HEK293 (cell line): Measurements from ENCODE around the gene ZNF217.

ENCODE experiments used
- CTCF ChIA-PET: fragments of 350-600 bp; formaldehyde crosslinking; extraction: SDS; loops from one replicate; lab custom pipeline; 2021; ENCODE audit warnings: antibody characterized with exemption; lab: Yijun Ruan, JAX
- POLR2A ChIA-PET: fragments of 300-600 bp; formaldehyde crosslinking; extraction: SDS; loops from one replicate; lab custom pipeline; 2020; ENCODE audit warnings: antibody characterized with exemption, inconsistent platforms; lab: Yijun Ruan, JAX
- H3K27ac ChIP-seq: fragments of 200-500 bp; sonication (Bioruptor generic); 2 replicates; pipeline ENCODE4 v1.5.1; 2014; ENCODE audit warnings: low read depth, low read length, control low read depth, inconsistent platforms; ENCODE audit errors: extremely low read depth
- H3K36me3 ChIP-seq, 2 experiments: fragments of 200-500 bp in 1 of 2; sonication (Bioruptor generic) in 1 of 2; 1 replicate in 1 of 2; 2 replicates in 1 of 2; pipeline ENCODE4 v1.5.1; 2014 to 2017; ENCODE audit warnings: inconsistent platforms in 2 of 2, low read length in 2 of 2; ENCODE audit not compliant: control insufficient read depth in 2 of 2, insufficient read depth in 1 of 2
- H3K4me1 ChIP-seq: fragments of 200-500 bp; sonication (Bioruptor generic); 2 replicates; pipeline ENCODE4 v1.5.1; 2014; ENCODE audit warnings: mild to moderate bottlenecking, low read length, inconsistent platforms; ENCODE audit not compliant: control insufficient read depth, insufficient read depth
- H3K4me3 ChIP-seq: 2 replicates; pipeline ENCODE4 v1.5.1; 2011; ENCODE audit warnings: low read depth, mild to moderate bottlenecking, control low read depth, low read length, moderate library complexity
- H3K9me3 ChIP-seq: fragments of 200-500 bp; sonication (Bioruptor generic); 2 replicates; pipeline ENCODE4 v1.5.1; 2014; ENCODE audit warnings: low read depth, low read length, inconsistent platforms; ENCODE audit not compliant: control insufficient read depth, insufficient read depth
- ATF2 ChIP-seq: fragments of 450-650 bp; formaldehyde crosslinking; IDR thresholded peaks from 2 replicates; pipeline ENCODE4 v1.5.1; 2016; ENCODE audit warnings: missing biosample characterization, missing genetic modification characterization, low read depth
- BCL6B ChIP-seq: fragments of 450-650 bp; formaldehyde crosslinking; IDR thresholded peaks from 2 replicates; pipeline ENCODE4 v1.5.1; 2017; ENCODE audit warnings: missing biosample characterization, missing genetic modification characterization
- HIC1 ChIP-seq: fragments of 450-650 bp; formaldehyde crosslinking; IDR thresholded peaks from 2 replicates; pipeline ENCODE4 v1.5.1; 2016; ENCODE audit warnings: missing biosample characterization, missing genetic modification characterization
- HOXC10 ChIP-seq: sonication (generic); formaldehyde crosslinking; IDR thresholded peaks from 2 replicates; pipeline ENCODE4 v1.8.1; 2023; ENCODE audit warnings: mild to moderate bottlenecking, missing genetic modification reagents
- KLF10 ChIP-seq: fragments of 450-650 bp; IDR thresholded peaks from 2 replicates; pipeline ENCODE4 v1.5.1; 2018; ENCODE audit warnings: missing biosample characterization, mild to moderate bottlenecking, missing genetic modification characterization
- OVOL3 ChIP-seq: fragments of 450-650 bp; formaldehyde crosslinking; IDR thresholded peaks from 2 replicates; pipeline ENCODE4 v1.5.1; 2016; ENCODE audit warnings: missing biosample characterization, missing genetic modification characterization
- SCRT1 ChIP-seq: fragments of 450-650 bp; formaldehyde crosslinking; IDR thresholded peaks from 2 replicates; pipeline ENCODE4 v1.5.1; 2016; ENCODE audit warnings: missing biosample characterization, missing genetic modification characterization, borderline replicate concordance
- SCRT2 ChIP-seq: fragments of 450-650 bp; formaldehyde crosslinking; IDR thresholded peaks from 2 replicates; pipeline ENCODE4 v1.5.1; 2016; ENCODE audit warnings: missing biosample characterization, missing genetic modification characterization
- SP2 ChIP-seq: fragments of 450-650 bp; formaldehyde crosslinking; IDR thresholded peaks from 2 replicates; pipeline ENCODE4 v1.5.1; 2016; ENCODE audit warnings: missing biosample characterization, missing genetic modification characterization
- SP7 ChIP-seq: fragments of 450-650 bp; formaldehyde crosslinking; IDR thresholded peaks from 2 replicates; pipeline ENCODE4 v1.5.1; 2016; ENCODE audit warnings: missing biosample characterization, missing genetic modification characterization
- TRIM28 ChIP-seq: IDR thresholded peaks from 2 replicates; pipeline ENCODE4 v1.6.1; 2011; ENCODE audit warnings: low read length, control low read depth, borderline replicate concordance
- WT1 ChIP-seq: fragments of 450-650 bp; formaldehyde crosslinking; IDR thresholded peaks from 2 replicates; pipeline ENCODE4 v1.5.1; 2016; ENCODE audit warnings: missing biosample characterization, missing genetic modification characterization
- ZBTB26 ChIP-seq: fragments of 450-650 bp; formaldehyde crosslinking; optimal IDR thresholded peaks from 2 replicates; pipeline ENCODE3; 2016; ENCODE audit warnings: missing biosample characterization, mild to moderate bottlenecking, missing genetic modification characterization
- ZFHX2 ChIP-seq: fragments of 450-650 bp; formaldehyde crosslinking; conservative IDR thresholded peaks from 2 replicates; pipeline ENCODE4 v1.5.1; 2016; ENCODE audit warnings: missing biosample characterization, missing genetic modification characterization
- ZNF157 ChIP-seq: fragments of 450-650 bp; formaldehyde crosslinking; IDR thresholded peaks from 2 replicates; pipeline ENCODE4 v1.5.1; 2016; ENCODE audit warnings: missing biosample characterization, missing genetic modification characterization
- ZNF221 ChIP-seq: fragments of 450-650 bp; formaldehyde crosslinking; IDR thresholded peaks from 2 replicates; pipeline ENCODE4 v1.5.1; 2017; ENCODE audit warnings: missing biosample characterization, missing genetic modification characterization, borderline replicate concordance
- ZNF341 ChIP-seq: fragments of 450-650 bp; formaldehyde crosslinking; IDR thresholded peaks from 2 replicates; pipeline ENCODE4; 2016; ENCODE audit warnings: low read depth, missing biosample characterization, missing genetic modification characterization
- ZNF513 ChIP-seq: fragments of 450-650 bp; IDR thresholded peaks from 2 replicates; pipeline ENCODE4 v1.5.1; 2018; ENCODE audit warnings: missing biosample characterization, missing genetic modification characterization
- ZNF596 ChIP-seq: fragments of 450-650 bp; IDR thresholded peaks from 2 replicates; pipeline ENCODE4 v1.5.0; 2018; ENCODE audit warnings: missing biosample characterization, mild to moderate bottlenecking, missing genetic modification characterization, moderate library complexity
- ZNF610 ChIP-seq: fragments of 450-650 bp; formaldehyde crosslinking; IDR thresholded peaks from 2 replicates; pipeline ENCODE4 v1.5.1; 2016; ENCODE audit warnings: missing biosample characterization, missing genetic modification characterization, borderline replicate concordance
- ZNF629 ChIP-seq: fragments of 450-650 bp; formaldehyde crosslinking; IDR thresholded peaks from 2 replicates; pipeline ENCODE4 v1.5.1; 2017; ENCODE audit warnings: missing biosample characterization, missing genetic modification characterization
- ZNF692 ChIP-seq: fragments of 450-650 bp; formaldehyde crosslinking; IDR thresholded peaks from 2 replicates; pipeline ENCODE4 v1.5.1; 2016; ENCODE audit warnings: missing biosample characterization, missing genetic modification characterization
- ZNF707 ChIP-seq: fragments of 450-650 bp; formaldehyde crosslinking; IDR thresholded peaks from 2 replicates; pipeline ENCODE4 v1.5.1; 2016; ENCODE audit warnings: missing biosample characterization, missing genetic modification characterization
- ZNF791 ChIP-seq: fragments of 450-650 bp; formaldehyde crosslinking; IDR thresholded peaks from 2 replicates; pipeline ENCODE4 v1.5.1; 2016; ENCODE audit warnings: missing biosample characterization, missing genetic modification characterization

ZNF217 gene

GRCh38 chr20:53623454-53624211 is 30.0 kb upstream of the ZNF217 start:
- Histone ChIP-seq H3K36me3 (no peaks in the 10 kb centered on the region), H3K9me3 (no peaks in the 10 kb centered on the region), H3K4me3 (peak overlapping the region; percentile 21), H3K4me1 (peaks cover 20% of the 10 kb centered on the region), H3K27ac (peak overlapping the region; percentile 83)
- POLR2A ChIA-PET: interaction anchor here (0.8 to 2.8 kb wide), 4 partner anchors 12 to 114 kb away, joined by 3 to 10 read pairs (median 8); partner anchors contain the start of gene ZNF217
- CTCF ChIA-PET: interaction anchor here (0.7 to 1.2 kb wide), 2 partner anchors 38 to 576 kb away, joined by 3 to 5 read pairs; no protein-coding TSS in a partner anchor
- TF ChIP-seq ZFHX2 (tag by site-specific recombination): no peak
- TF ChIP-seq SP2 (tag by site-specific recombination): no peak
- no peak for TF ChIP-seq HOXC10
- no peak for TF ChIP-seq BCL6B (tag by site-specific recombination)
- TF ChIP-seq KLF10: no peak
- TF ChIP-seq ZNF221: no peak
- no peak for TF ChIP-seq ZNF157
- TF ChIP-seq ZBTB26 (tag by site-specific recombination): peak; percentile 10
- 0 out of 2 replicates have a peak, but pooled peaks have one; percentile 14 for TF ChIP-seq HIC1 (tag by site-specific recombination)
- TF ChIP-seq ZNF629 (tag by site-specific recombination): no peak
- no peak for TF ChIP-seq SCRT1 (tag by site-specific recombination)
- no peak for TF ChIP-seq ZNF791 (tag by site-specific recombination)
- no peak for TF ChIP-seq ZNF610 (tag by site-specific recombination)
- TF ChIP-seq WT1 (tag by site-specific recombination): no peak
- TF ChIP-seq OVOL3 (tag by site-specific recombination): no peak
- peak; percentile 70 for TF ChIP-seq ZNF341
- no peak for TF ChIP-seq ATF2 (tag by site-specific recombination)
- no peak for TF ChIP-seq SCRT2 (tag by site-specific recombination)
- no peak for TF ChIP-seq SP7 (tag by site-specific recombination)
- TF ChIP-seq ZNF692: no peak
- TF ChIP-seq TRIM28: no peak; the same call in 1 of the 2 replicates
- TF ChIP-seq ZNF513: peak; percentile 82
- TF ChIP-seq ZNF707: no peak
- TF ChIP-seq ZNF596 (tag by site-specific recombination): no peak
